Liver (tissue), 9 donors: ENCODE measurements around the gene GALNTL6. TPM values are rescaled to one million over a fixed set of nuclear protein-coding genes. Genes with fewer than 3 reads are reported as not detected.

Experiments used
- DNase-seq: peaks from one replicate; pipeline ENCODE4 v3.0.0-alpha.2; 2017; ENCODE audit warnings: low spot score
- H3K27ac ChIP-seq, 2 donors: one replicate each; pipeline ENCODE4 v1.7.0; 2013; ENCODE audit warnings: inconsistent platforms in 2 of 2, low read length in 2 of 2, control low read depth in 1 of 2, low read depth in 1 of 2, mild to moderate bottlenecking in 1 of 2
- H3K27me3 ChIP-seq, 4 donors: one replicate each; pipeline versions ENCODE4 v1.6.1 to v1.7.0; 2013; ENCODE audit warnings: low read length in 3 of 4, inconsistent platforms in 1 of 4, mild to moderate bottlenecking in 1 of 4, moderate library complexity in 1 of 4; ENCODE audit not compliant: control insufficient read depth in 4 of 4, insufficient read depth in 4 of 4
- H3K36me3 ChIP-seq, 4 donors: one replicate each; pipeline versions ENCODE4 v1.6.1 to v1.7.0; 2013; ENCODE audit warnings: low read length in 3 of 4, mild to moderate bottlenecking in 3 of 4, low read depth in 1 of 4, moderate library complexity in 1 of 4; ENCODE audit not compliant: control insufficient read depth in 4 of 4, insufficient read depth in 3 of 4
- H3K4me1 ChIP-seq, 4 donors: one replicate each; pipeline versions ENCODE4 v1.6.1 to v1.7.0; 2013; ENCODE audit warnings: low read length in 3 of 4, mild to moderate bottlenecking in 3 of 4, moderate library complexity in 1 of 4; ENCODE audit not compliant: control insufficient read depth in 4 of 4, insufficient read depth in 4 of 4
- H3K4me3 ChIP-seq, 3 donors: one replicate each; pipeline versions ENCODE4 v1.6.1 to v1.7.0; 2013; ENCODE audit warnings: low read length in 3 of 3, control low read depth in 1 of 3, low read depth in 1 of 3, mild to moderate bottlenecking in 1 of 3
- H3K9ac ChIP-seq, 2 donors: one replicate each; pipeline ENCODE4 v1.7.0; 2013; ENCODE audit warnings: low read length in 2 of 2, mild to moderate bottlenecking in 2 of 2, moderate library complexity in 2 of 2, control low read depth in 1 of 2, low read depth in 1 of 2
- H3K9me3 ChIP-seq, 4 donors: one replicate each; pipeline versions ENCODE4 v1.6.1 to v1.7.0; 2013; ENCODE audit warnings: low read length in 3 of 4; ENCODE audit not compliant: control insufficient read depth in 4 of 4
- EGR1 ChIP-seq, 2 donors: IDR thresholded peaks; 2 replicates each; pipeline ENCODE4 v1.6.1; 2016 to 2018; ENCODE audit warnings: antibody characterized with exemption in 2 of 2, low read depth in 2 of 2
- FOXA1 ChIP-seq: IDR thresholded peaks from 2 replicates; pipeline ENCODE4 v1.6.1; 2016; ENCODE audit warnings: antibody characterized with exemption
- FOXA2 ChIP-seq: IDR thresholded peaks from 2 replicates; pipeline ENCODE4 v1.6.1; 2016; ENCODE audit warnings: antibody characterized with exemption
- GABPA ChIP-seq, 2 donors: IDR thresholded peaks in 1 of 2; conservative IDR thresholded peaks in 1 of 2; 2 replicates each; pipeline ENCODE4 v1.6.1; 2016; ENCODE audit warnings: antibody characterized with exemption in 2 of 2, mild to moderate bottlenecking in 1 of 2, moderate library complexity in 1 of 2
- HNF4G ChIP-seq: IDR thresholded peaks from 2 replicates; pipeline ENCODE4 v1.6.1; 2016; ENCODE audit warnings: antibody characterized with exemption
- JUND ChIP-seq, 2 donors: IDR thresholded peaks; 2 replicates each; pipeline ENCODE4 v1.6.1; 2016; ENCODE audit warnings: antibody characterized with exemption in 2 of 2
- MAX ChIP-seq: IDR thresholded peaks from 2 replicates; pipeline ENCODE4 v1.6.1; 2016; ENCODE audit warnings: antibody characterized with exemption
- NR2F2 ChIP-seq: IDR thresholded peaks from 2 replicates; pipeline ENCODE4 v1.6.1; 2016; ENCODE audit warnings: antibody characterized with exemption
- RAD21 ChIP-seq, 2 donors: IDR thresholded peaks; 2 replicates each; pipeline ENCODE4 v1.6.1; 2016; ENCODE audit warnings: antibody characterized with exemption in 2 of 2, mild to moderate bottlenecking in 2 of 2
- REST ChIP-seq: IDR thresholded peaks from 2 replicates; pipeline ENCODE4 v1.6.1; 2016; ENCODE audit warnings: antibody characterized with exemption, mild to moderate bottlenecking
- RXRA ChIP-seq, 2 donors: IDR thresholded peaks; 2 replicates each; pipeline ENCODE4 v1.6.1; 2017 to 2018; ENCODE audit warnings: antibody characterized with exemption in 2 of 2, mild to moderate bottlenecking in 1 of 2
- SP1 ChIP-seq: IDR thresholded peaks from 2 replicates; pipeline ENCODE4 v1.6.1; 2018; ENCODE audit warnings: antibody characterized with exemption, mild to moderate bottlenecking
- YY1 ChIP-seq: IDR thresholded peaks from 2 replicates; pipeline ENCODE4 v1.6.1; 2016; ENCODE audit warnings: antibody characterized with exemption, mild to moderate bottlenecking
- ZBTB33 ChIP-seq: IDR thresholded peaks from 2 replicates; pipeline ENCODE4 v1.6.1; 2016; ENCODE audit warnings: antibody characterized with exemption
- WGBS: extraction: QIAGEN DNeasy Blood & Tissue Kit; methylation state at CpG from one replicate; pipeline ENCODE4 v1.1.7; 2013; 5-methylcytosine and 5-hydroxymethylcytosine counted together
- polyA plus RNA-seq, 2 donors: library from polyadenylated mRNA; stranded (reverse) in 1 of 2; unstranded in 1 of 2; fragments of 200-250 nt in 1 of 2; fragments of >200 nt in 1 of 2; fragmentation: Nextera tagmentation in 1 of 2; extraction: Ambion mirVana in 1 of 2; gene quantifications; one replicate each; pipeline versions ENCODE4 v1.2.1 to v1.2.3, GENCODE V29; 2013 to 2015
- total RNA-seq, 2 donors: library from RNA; depleted of rRNA; stranded (reverse); fragments of >200 nt; gene quantifications; one replicate each; pipeline ENCODE4 v1.2.3, GENCODE V29; 2014
- TF ChIP-seq, protein P1 (sequence below): fragments of 150-350 bp; IDR thresholded peaks from 2 replicates; pipeline ENCODE4 v1.5.1; 2017; ENCODE audit warnings: improper control_type of control experiment, low read depth, low read length; ENCODE audit not compliant: missing input control
- donor health status: healthy.
- donor health status: healthy.
- donor health status: healthy.
- donor health status: healthy.
- donor health status: healthy.

Gene GALNTL6
- total and polyA plus RNA-seq, 4 donors = 0.06 to 0.08 TPM; not detected in 2

DNA sequence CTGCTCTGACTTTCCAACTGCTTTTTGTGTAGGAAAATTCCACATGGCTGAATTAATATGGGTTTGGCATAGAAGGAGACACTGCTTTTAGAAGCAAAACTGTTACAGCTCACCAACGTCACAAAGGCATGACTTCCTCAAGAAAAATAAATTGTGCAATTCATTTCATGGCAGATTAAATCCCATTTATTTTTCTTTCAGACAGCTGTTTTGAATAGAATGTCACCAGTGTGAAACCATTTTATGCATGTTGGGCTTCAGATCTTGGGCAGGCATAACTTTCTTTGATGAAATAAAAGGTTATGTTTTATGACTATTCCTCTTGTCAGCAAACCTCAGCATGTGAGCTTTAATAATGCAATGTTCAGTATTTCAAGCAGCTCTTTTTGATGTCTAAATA, 542.8 kb downstream of the GALNTL6 start:
- DNase-seq = no peak
- Histone ChIP-seq H3K27me3 (no peaks in the 10 kb centered on the region), H3K4me3 (no peak overlapping the region), H3K9me3 (no peaks in the 10 kb centered on the region), H3K9ac (no peak overlapping the region), H3K4me1 (no peaks in the 10 kb centered on the region), H3K36me3 (no peaks in the 10 kb centered on the region), H3K27ac (no peak overlapping the region)
- 49% methylated on average over 1 of the region's 1 CpG for WGBS
- TF ChIP-seq MAX (no peak), GABPA (IDR thresholded peaks at IDR 0.05 in 1 of 2, conservative IDR thresholded peaks at IDR 0.05 in 1 of 2) (no peak), FOXA2 (no peak), SP1 (no peak)

GRCh38 chr4:172357006-172357540, 543.9 kb downstream of the GALNTL6 start:
- H3K9ac ChIP-seq = no peak overlapping the region
- no peaks in the 10 kb centered on the region for H3K9me3 ChIP-seq
- H3K27ac ChIP-seq = no peak overlapping the region
- WGBS = 71% methylated on average over 3 of the region's 3 CpGs
- no peak for DNase-seq
- no peaks in the 10 kb centered on the region for H3K4me1 ChIP-seq
- no peaks in the 10 kb centered on the region for H3K27me3 ChIP-seq
- H3K36me3 ChIP-seq = no peaks in the 10 kb centered on the region
- TF ChIP-seq ZBTB33 = no peak
- TF ChIP-seq MAX = no peak
- TF ChIP-seq RAD21 (IDR thresholded peaks at IDR 0.05) = no peak
- TF ChIP-seq EGR1 (IDR thresholded peaks at IDR 0.05; ENCODE audit: low read depth in 2 of 2) = no peak
- TF ChIP-seq FOXA2 = no peak
- TF ChIP-seq NR2F2 = no peak
- TF ChIP-seq FOXA1 = no peak
- no peak for TF ChIP-seq JUND (IDR thresholded peaks at IDR 0.05)
- no peak for TF ChIP-seq HNF4G
- no peak for TF ChIP-seq RXRA (IDR thresholded peaks at IDR 0.05)
- TF ChIP-seq YY1 = no peak
- TF ChIP-seq, protein P1, sequence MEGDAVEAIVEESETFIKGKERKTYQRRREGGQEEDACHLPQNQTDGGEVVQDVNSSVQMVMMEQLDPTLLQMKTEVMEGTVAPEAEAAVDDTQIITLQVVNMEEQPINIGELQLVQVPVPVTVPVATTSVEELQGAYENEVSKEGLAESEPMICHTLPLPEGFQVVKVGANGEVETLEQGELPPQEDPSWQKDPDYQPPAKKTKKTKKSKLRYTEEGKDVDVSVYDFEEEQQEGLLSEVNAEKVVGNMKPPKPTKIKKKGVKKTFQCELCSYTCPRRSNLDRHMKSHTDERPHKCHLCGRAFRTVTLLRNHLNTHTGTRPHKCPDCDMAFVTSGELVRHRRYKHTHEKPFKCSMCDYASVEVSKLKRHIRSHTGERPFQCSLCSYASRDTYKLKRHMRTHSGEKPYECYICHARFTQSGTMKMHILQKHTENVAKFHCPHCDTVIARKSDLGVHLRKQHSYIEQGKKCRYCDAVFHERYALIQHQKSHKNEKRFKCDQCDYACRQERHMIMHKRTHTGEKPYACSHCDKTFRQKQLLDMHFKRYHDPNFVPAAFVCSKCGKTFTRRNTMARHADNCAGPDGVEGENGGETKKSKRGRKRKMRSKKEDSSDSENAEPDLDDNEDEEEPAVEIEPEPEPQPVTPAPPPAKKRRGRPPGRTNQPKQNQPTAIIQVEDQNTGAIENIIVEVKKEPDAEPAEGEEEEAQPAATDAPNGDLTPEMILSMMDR = no peak
- no peak for TF ChIP-seq REST
- no peak overlapping the region for H3K4me3 ChIP-seq
